ENCODE measurements around the gene DEFB131B. TPM values are rescaled to one million over a fixed set of nuclear protein-coding genes. Genes with fewer than 3 reads are reported as not detected.
"Not testable (repeated sequence)": the region's sequence is repeated elsewhere in the genome, so short reads cannot be mapped to it uniquely, and the experiment has no call there.

Gene DEFB131B, protein sequence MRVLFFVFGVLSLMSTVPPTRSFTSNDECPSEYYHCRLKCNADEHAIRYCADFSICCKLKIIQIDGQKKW
- total RNA-seq, result not detected
- long read RNA-seq, result 0 reads

DNA sequence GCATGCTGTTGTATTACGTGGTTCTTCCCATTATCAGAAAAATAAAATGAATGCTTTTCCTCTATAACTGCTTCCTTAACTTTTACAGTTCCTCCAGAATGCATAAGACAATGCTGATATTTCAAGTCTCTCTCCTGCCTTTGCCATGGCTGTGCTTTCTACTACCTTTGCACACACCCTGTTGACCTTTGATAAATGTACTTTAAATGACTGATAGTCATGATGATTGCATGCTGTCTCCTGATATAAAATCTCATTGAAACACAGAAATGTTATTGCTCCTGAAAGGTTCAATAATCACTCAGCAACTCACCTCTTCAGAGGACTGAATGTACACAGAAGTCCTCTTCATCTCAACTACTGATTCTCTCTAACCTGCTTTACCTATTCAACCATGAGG, at the start of gene DEFB131B:
Gene DEFB131B (plus strand): TSS at position 395 of the 400 bp plus-strand sequence. CDS start 0 bp downstream, at position 395.
- intact Hi-C loops (cut with DNase I); DNase-seq (ENCODE audit: low spot score): not testable (repeated sequence)

DNA sequence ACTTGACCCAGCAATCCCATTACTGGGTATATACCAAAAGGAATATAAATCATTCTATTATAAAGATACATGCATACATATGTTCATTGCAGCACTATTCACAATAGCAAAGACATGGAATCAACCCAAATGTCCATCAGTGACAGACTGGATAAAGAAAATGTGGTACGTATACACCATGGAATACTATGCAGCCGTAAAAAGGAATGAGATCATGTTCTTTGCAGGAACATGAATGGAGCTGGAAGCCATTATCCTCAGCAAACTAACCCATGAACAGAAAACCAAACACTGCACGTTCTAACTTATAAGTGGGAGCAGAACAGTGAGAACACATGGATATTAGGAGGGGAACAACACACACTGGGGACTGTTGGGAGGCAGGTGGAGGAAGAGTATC, 49.0 kb upstream of the DEFB131B start:
- intact Hi-C loops (cut with DNase I); DNase-seq (ENCODE audit: low spot score): not testable (repeated sequence)

DNA sequence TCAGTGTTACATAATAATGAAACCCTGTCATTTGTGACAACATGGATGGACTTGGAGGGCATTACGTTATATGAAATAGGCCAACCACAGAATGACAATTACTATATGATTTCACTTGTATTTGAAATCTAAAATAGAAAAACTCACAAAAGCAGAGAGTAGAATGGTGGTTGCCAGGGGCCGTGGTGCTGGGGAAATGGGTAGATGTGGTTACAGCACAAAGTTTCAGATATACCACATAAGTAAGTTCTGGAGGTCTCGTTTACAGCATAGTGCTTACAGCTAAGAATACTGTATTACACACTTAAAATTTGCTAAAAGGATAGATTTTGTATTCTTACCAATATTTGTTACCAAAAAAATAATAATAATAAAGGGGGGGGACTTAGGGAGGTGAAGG, 48.6 kb upstream of the DEFB131B start:
- DNase-seq (ENCODE audit: low spot score); intact Hi-C loops (cut with DNase I): not testable (repeated sequence)

DNA sequence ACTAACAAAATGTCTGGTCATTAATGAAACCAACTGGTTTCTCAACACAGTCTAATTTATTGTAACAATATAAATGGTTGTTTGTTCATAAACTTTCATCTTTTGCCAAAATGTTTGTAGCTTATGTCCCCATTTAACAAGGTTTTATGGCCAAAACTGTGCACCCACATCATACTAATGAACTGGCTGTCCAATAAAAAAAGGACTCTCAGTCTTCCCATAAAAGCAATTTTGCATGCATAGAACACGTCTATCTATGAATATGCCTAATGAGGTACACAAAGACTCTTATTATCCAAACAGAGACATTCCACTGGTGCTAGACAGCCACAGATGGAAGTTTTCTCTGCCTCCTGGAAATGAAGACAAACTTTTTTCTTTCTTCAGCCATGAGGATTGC, 45.4 kb upstream of the DEFB131B start, which contains the start of gene DEFB108B:
Gene DEFB108B (plus strand): TSS at position 390 of the 400 bp plus-strand sequence. CDS start 0 bp downstream, at position 390.
- DNase-seq (ENCODE audit: low spot score); intact Hi-C loops (cut with DNase I): not testable (repeated sequence)

DNA sequence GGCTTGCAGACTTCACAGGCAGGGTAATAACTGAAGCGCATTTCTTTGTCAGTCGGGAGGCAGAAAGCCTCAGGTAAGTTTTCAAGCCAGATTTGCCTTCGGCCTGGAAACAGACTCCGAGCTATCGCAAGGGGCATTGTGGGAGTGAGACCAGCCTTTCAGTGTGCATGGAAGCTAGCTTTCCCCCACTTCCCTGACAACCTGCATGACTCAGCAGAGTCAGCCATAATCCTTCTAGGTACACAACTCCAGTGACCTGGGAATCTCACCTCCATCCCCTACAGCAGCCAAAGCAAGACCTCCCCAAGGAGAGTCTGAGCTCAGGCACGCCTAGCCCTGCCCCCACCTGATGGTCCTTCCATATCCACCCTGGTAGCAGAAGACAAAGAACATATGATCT, 35.5 kb upstream of the DEFB131B start:
- intact Hi-C loops (cut with DNase I); DNase-seq (ENCODE audit: low spot score): not testable (repeated sequence)

DNA sequence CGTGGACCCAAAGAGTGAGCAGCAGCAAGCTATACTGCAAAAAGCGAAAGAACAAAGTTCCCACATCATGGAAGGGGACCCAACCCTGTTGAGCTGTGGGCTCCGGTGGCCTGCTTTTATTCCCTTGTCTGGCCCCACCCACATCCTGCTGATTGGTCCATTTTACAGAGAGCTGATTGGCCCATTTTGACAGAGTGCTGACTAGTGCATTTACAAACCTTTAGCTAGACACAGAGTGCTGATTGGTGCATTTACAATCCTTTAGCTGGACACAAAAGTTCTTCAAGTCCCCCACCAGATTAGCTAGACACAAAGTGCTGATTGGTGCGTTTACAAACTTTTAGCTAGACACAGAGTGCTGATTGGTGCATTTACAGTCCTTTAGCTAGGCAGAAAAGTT, 34.9 kb upstream of the DEFB131B start:
- DNase-seq (ENCODE audit: low spot score); intact Hi-C loops (cut with DNase I): not testable (repeated sequence)

DNA sequence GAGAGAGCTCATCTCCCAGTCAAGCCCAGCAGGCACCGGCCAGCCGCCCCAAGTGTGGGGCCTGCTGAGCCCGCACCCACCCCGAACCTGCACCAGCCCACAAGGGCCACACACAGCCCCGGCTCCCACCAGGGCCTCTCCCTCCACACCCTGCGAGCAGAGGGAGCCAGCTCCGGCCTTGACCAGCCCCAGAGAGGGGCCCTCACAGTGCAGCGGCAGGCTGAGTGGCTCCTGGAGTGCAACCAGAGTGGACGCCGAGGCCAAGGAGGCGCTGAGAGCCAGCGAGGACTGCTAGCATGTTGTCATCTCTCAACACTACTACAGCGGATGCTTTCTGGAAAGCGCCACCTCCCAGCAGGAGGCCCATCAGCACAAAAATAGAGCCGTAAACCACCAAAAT, 34.4 kb upstream of the DEFB131B start:
- no peak for DNase-seq (ENCODE audit: low spot score)
- intact Hi-C loops (cut with DNase I), result no loop called here

DNA sequence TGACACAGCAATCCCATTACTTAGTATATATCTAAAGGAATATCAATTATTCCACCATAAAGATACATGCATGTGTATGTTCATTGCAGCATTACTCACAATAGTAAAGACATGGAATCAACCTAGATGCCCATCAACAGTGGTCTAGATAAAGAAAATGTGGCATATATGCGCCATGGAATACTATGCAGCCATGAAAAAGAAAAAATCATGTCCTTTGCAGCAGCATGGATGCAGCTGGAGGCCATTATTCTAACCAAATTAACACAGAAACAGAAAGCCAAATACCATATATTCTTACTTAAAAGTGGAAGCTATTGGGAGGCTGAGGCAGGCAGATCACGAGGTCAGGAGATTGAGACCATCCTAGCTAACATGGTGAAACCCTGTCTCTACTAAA, 24.4 kb upstream of the DEFB131B start:
- intact Hi-C loops (cut with DNase I); DNase-seq (ENCODE audit: low spot score): not testable (repeated sequence)

DNA sequence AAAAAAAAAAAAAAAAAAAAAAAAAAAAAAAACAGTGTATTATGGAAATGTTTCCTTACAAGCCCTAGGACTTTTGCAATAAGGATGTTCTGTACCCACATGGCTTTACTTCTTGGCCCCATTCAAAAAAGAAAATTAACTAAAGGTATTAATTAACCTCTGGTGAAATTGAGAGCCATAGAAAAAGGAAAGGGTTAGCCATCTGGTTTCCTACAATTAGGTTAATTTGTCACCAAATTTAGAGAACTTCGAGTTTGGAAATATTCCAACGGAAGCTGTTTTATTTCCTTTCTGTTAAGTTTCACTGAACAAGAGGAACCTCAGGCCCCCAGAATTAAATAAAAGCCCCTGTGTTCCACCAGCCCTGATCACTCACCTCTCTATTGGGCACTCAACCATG, 22.4 kb upstream of the DEFB131B start:
- DNase-seq (ENCODE audit: low spot score); intact Hi-C loops (cut with DNase I): not testable (repeated sequence)

DNA sequence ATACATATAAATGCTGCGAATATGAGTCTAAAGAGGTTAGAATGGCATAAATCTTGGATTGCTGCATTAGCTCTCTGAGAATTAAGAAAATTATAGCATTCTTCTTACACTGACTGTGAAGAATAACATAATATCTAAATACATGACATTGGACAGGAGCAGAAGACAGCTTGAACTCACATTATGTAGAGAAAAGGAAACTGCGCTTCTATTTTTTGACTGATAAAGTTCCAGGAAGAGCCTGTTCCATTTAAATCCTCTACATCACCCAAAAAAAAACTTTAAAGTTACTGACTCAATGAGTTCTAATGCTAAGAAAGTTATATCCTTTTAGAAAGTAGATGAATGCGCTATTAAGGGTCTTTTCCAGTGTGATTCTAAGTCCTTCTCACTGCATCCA, 17.4 kb upstream of the DEFB131B start:
- DNase-seq (ENCODE audit: low spot score); intact Hi-C loops (cut with DNase I): not testable (repeated sequence)

DNA sequence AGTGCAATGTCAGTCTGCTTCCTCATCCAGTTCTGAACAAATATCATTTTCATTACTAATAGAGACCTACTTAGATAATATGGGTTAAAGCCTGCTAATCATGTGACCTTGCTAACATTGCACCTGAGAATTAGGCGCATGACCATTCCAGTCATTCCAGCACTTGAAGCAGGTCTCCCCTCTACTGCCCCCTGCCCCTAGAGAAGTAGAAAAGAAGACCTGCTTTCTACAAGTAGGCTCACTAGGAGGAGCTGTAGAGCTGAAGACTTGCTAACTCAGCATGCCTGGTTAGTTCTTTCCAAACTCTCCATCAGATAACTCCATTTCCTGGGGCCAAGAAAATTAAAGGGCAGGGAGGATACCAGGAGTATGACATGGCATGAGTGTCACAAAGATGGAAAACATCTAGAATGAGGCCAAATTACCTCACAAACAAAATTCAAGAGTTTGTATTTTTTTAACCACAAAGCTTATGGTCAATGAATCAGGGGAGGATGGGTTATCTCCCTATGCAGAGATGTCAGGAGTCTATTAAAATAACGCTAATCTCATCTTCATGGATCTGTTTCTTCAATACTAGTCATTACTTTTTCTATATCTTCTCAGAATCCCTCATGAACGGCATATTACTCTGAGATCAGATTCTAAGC, 14.2 kb upstream of the DEFB131B start:
- DNase-seq (ENCODE audit: low spot score); intact Hi-C loops (cut with DNase I): not testable (repeated sequence)

DNA sequence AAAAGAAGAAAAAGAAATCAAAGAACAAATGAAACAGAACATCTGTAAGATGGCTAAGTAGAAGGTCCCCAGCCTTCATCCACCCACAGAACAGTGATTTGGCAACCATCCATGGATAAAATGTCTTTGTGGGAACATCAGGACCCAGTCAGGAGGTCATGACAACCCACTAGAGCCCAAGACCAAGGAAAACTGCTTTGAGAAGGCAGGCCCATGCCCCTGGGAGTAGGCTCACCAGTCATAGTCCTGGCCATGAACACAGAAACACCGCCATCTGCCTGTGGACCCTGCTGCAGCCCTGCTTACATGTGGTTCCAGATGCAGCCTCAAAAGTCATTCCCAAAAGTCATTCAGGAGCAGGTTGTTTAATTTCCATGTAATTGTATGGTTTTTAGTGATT, 11.0 kb upstream of the DEFB131B start:
- intact Hi-C loops (cut with DNase I); DNase-seq (ENCODE audit: low spot score): not testable (repeated sequence)

DNA sequence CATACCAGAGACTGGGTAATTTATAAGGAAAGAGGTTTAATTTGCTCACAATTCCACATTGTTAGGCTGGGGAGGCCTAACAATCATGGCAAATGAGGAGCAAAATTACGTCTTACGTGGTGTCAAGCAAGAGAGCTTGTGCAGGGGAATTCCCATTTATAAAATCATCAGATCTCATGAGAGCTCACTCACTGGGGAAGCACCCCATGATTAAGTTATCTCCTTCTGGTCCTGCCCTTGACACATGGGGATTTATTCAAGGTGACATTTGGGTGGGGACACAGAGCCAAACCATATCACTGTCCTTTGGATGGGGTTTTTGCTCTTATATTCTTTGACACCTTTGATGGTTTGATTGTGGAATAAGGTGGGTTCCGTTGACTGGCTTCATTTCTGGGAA, 8.3 kb upstream of the DEFB131B start:
- DNase-seq (ENCODE audit: low spot score); intact Hi-C loops (cut with DNase I): not testable (repeated sequence)

DNA sequence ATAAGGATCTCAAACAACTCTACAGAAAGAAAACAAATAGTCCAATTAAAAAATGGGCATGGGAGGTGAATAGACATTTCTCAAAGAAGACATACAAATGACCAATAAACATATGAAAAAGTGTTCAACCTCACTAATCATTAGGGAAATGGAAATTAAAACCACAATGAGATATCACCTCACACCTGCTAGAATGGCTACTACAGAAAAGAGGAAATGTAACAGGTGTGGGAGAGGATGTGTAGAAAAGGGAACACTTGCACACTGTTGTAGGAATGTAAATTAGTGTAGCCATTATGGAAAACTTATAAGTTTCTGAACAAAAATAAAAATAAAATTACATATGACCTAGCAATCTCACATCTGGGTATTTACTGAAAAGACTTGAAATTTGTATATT, 7.6 kb upstream of the DEFB131B start:
- DNase-seq (ENCODE audit: low spot score); intact Hi-C loops (cut with DNase I): not testable (repeated sequence)

DNA sequence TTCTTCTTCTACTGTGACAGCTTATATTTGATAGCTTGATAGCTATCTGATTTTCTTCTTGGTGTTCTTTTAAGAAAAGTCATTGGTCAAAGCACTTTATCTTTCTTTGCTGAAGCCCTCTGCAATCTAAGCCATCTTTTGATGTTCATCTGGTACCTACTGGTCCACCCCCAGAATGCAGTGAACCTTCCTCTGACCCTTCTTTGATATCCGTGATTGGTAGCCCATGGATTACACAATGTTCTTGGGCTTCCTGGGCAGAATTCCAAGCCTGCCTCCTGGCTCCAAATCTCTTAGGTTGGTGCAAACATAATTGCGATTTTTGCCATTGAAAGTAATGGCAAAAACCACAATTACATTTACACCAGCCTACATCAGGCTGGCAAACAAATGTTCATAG, 2.0 kb upstream of the DEFB131B start:
- DNase-seq (ENCODE audit: low spot score), result not testable (repeated sequence)

DNA sequence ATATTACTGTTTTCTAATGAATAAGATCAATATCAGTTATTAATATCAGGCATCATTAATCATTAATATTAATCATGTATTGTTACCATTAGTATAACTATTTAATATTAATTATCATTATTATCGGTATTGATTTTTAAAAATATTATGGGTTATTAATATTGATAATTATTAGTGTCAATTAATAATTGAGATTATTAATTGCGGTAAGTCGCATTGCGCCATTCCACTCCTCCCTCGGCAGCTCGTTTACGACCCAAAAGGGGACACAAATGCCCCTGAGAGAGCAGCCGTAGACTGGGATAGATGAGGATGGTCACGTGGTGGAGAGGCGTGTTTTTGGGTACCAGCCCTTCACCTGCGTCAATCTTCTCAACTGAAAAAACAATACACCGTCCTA, 7.6 kb downstream of the DEFB131B start:
- intact Hi-C loops (cut with DNase I); DNase-seq (ENCODE audit: low spot score): not testable (repeated sequence)

More for the DNA sequence above, 2.0 kb upstream of the DEFB131B start:
- intact Hi-C loops (cut with DNase I), result not testable (repeated sequence)

DNA sequence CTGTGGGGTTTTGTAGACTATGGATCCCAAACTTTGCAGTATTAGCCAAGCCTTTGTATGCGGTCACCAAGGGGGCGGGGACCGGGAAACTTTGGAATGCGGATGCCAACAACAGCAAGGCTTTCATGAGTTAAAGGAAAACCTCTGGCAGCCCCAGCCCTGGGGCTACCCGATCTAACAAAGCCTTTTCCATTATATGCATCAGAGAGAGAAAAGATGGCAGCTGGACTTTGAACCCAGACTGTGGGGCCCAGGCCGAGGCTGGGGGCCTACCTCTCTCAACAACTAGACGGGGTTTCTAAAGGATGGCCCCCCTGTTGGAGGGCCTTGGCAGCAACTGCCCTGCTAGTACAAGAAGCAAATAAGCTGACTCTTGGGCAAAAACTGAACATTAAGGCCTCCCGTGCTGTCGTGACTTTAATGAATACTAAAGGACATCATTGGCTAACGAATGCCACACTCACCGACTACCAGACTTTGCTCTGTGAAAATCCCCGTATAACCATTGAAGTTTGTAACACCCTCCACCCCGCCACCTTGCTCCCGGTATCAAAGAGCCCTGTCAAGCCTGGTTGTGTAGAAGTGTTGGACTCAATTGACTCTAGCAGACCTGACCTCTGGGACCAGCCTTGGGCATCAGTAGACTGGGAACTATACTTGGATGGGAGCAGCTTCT, 10.2 kb downstream of the DEFB131B start:
- DNase-seq (ENCODE audit: low spot score); intact Hi-C loops (cut with DNase I): not testable (repeated sequence)

DNA sequence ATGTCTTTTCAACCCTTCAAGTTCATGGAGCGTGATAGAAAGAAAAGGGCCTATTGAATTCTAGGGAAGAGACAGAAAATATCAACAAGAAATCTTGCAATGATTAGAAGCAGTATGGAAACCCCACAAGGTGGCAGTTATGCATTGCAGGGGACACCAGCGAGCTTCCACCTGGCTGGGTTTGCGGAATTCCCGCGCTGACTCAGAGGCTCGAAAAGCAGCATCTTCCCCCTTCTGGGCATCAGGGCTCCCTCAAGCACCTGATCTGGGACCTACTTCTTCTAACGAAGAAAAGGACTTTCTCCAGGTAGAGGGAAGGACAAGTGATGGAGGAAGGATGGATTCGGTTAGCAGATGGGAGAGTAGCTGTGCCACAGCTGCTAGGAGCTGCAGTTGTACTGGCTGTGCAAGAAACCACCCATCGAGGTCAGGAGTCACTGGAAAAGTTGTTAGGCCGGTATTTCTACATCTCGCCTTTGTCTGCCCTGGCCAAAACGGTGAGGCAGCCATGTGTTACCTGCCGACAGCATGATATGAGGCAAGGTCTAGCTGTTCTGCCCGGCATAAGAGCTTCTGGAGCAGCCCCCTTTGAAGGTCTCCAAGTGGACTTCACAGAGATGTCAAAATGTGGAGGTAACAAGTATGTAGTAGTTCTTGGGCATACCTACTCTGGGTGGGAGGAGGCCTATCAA, 11.1 kb downstream of the DEFB131B start:
- DNase-seq (ENCODE audit: low spot score); intact Hi-C loops (cut with DNase I): not testable (repeated sequence)

DNA sequence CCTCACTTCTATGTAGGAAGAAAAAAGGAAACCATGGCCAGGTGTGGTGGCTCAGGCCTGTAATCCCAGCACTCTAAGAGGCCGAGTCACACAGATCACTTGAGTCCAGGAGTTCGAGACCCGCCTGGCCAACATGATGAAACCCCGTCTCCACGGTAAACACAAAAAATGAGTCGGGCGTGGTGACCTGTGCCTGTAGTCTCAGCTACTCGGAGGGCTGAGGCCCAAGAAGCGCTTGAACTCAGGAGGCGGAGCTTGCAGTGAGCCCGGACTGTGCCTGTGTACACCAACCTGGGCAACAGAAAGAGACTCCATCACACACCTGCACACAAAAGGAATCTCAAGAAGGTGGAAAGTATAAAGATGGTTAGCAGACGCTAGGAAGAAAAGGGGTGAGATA, 17.7 kb downstream of the DEFB131B start:
- no peak for DNase-seq (ENCODE audit: low spot score)
- intact Hi-C loops (cut with DNase I), result no loop called here

DNA sequence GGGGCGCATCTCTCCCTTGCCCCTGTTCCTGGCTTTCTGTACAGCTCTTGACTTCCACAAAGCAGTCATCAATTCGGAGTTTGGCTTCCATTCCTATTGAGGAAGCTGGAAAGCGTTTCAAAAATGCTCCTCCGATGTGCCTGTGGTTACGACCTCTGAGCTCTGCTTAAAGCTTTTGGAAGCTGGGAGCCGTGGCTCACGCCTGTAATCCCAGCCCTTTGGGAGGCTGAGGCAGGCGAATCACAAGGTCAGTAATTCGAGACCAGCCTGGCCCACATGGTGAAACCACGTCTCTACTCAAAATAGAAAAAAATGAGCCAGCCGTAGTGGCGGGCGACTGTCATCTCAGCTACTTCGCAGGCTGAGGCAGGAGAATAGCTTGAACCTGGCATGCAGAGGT, 22.9 kb downstream of the DEFB131B start:
- DNase-seq (ENCODE audit: low spot score); intact Hi-C loops (cut with DNase I): not testable (repeated sequence)
